Measurements from ENCODE around the gene NOL9. TPM values are rescaled to one million over a fixed set of nuclear protein-coding genes. Genes with fewer than 3 reads are reported as not detected.
A peak's percentile ranks its signal among the peaks of the same experiment; 100 is the strongest.

NOL9 gene
- total RNA-seq, 1 donor from 2014 or later: 14.2 TPM

DNA sequence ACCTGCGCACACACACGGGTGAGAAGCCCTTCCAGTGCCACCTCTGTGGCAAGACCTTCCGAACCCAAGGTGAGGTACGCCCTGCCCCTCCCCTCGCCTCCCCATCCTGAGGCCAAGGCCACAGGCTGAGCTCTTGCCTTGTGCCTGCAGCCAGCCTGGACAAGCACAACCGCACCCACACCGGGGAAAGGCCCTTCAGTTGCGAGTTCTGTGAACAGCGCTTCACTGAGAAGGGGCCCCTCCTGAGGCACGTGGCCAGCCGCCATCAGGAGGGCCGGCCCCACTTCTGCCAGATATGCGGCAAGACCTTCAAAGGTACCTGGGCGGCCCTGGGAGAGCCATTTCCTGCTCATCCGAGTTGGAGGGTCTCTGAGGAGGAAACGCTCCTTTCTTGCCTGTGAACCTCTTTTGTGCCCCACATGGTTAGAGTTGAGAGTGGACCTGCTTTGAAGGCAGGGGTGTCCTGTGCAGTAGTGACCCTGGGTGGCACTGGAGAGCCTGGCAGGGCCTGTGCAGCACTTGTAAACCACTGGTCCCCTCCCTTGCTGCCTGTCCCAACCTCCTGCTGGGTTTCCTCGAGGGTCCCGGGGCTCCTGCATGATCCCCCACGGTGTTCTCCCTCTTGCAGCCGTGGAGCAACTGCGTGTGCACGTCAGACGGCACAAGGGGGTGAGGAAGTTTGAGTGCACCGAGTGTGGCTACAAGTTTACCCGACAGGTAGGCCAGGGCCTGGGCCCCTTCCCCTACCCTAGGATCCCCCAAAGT lies 34.0 kb upstream of the NOL9 start:
- no peak for FAIRE-seq
- TF ChIP-seq, protein P1, sequence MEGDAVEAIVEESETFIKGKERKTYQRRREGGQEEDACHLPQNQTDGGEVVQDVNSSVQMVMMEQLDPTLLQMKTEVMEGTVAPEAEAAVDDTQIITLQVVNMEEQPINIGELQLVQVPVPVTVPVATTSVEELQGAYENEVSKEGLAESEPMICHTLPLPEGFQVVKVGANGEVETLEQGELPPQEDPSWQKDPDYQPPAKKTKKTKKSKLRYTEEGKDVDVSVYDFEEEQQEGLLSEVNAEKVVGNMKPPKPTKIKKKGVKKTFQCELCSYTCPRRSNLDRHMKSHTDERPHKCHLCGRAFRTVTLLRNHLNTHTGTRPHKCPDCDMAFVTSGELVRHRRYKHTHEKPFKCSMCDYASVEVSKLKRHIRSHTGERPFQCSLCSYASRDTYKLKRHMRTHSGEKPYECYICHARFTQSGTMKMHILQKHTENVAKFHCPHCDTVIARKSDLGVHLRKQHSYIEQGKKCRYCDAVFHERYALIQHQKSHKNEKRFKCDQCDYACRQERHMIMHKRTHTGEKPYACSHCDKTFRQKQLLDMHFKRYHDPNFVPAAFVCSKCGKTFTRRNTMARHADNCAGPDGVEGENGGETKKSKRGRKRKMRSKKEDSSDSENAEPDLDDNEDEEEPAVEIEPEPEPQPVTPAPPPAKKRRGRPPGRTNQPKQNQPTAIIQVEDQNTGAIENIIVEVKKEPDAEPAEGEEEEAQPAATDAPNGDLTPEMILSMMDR (IDR thresholded peaks at IDR 0.05; ENCODE audit: insufficient read depth, low read length, severe bottlenecking): no peak
- DNase-seq (ENCODE audit: low read depth): peak; percentile 51
- Histone ChIP-seq H3K27me3 (ENCODE audit: control insufficient read depth, insufficient read depth, low read length) (no peaks in the 10 kb centered on the region), H3K36me3 (ENCODE audit: control insufficient read depth, insufficient read depth, low read length) (peaks cover 25% of the 10 kb centered on the region), H3K4me3 (ENCODE audit: low read depth, low read length) (no peak overlapping the region)

DNA sequence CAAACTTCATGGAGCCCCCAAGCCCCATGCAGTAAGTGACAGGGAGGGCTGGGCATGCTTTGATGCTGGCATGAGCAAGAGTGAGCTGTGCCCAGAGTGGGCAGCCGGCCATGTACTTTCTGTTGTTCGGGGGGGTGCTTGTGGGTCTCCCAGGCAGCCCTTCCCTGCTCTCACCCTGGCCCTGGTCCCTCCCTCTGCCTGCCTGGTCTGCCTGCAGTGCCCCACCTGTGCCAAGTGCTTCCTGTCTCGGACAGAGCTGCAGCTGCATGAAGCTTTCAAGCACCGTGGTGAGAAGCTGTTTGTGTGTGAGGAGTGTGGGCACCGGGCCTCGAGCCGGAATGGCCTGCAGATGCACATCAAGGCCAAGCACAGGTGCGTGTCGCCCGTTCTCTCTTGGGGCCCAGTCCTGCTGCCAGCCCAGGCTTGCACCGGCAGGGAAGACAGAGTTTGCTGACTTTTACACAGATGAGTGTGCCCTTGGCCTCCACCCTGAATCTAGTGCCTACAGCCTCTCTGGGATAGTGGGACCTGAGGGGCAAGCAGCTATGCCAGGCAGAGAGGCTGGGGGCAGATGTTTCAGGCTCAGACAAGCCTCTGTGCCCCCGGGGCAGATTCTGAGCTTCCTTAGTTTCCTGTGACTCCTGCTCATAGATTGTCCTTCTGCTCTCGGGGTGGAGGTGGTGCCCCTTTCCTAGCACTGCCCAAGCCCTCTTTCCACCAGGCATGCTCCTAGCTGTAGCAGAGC lies 33.1 kb upstream of the NOL9 start:
- H3K27me3 ChIP-seq (ENCODE audit: control insufficient read depth, insufficient read depth, low read length): no peaks in the 10 kb centered on the region
- TF ChIP-seq, protein P1 (IDR thresholded peaks at IDR 0.05; ENCODE audit: insufficient read depth, low read length, severe bottlenecking): no peak
- FAIRE-seq (no peak), DNase-seq (ENCODE audit: low read depth) (peak; percentile 51)
- no peak overlapping the region for H3K4me3 ChIP-seq (ENCODE audit: low read depth, low read length)
- peaks cover 19% of the 10 kb centered on the region for H3K36me3 ChIP-seq (ENCODE audit: control insufficient read depth, insufficient read depth, low read length)

DNA sequence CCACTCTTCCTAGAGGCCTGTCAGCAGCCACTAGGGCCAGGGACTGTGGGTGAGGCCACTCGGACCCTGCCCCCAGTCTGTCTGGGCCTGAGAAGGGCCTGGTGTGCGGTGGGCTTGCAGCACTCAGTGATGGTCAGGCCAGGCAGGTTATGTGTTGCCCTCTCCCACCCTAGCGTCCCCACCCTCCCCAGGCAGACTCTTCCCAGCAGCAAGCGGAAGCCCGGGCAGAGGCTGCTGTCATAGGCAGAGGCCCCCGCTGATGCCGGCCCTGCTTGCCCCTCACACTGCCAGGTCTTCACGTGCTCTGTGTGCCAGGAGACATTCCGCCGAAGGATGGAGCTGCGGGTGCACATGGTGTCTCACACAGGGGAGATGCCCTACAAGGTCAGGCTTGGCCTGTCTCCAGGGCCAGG lies 32.1 kb upstream of the NOL9 start:
- H3K36me3 ChIP-seq (ENCODE audit: control insufficient read depth, insufficient read depth, low read length): peaks cover 17% of the 10 kb centered on the region
- FAIRE-seq: no peak
- no peaks in the 10 kb centered on the region for H3K27me3 ChIP-seq (ENCODE audit: control insufficient read depth, insufficient read depth, low read length)
- no peak overlapping the region for H3K4me3 ChIP-seq (ENCODE audit: low read depth, low read length)
- DNase-seq (ENCODE audit: low read depth): no peak
- TF ChIP-seq, protein P1 (IDR thresholded peaks at IDR 0.05; ENCODE audit: insufficient read depth, low read length, severe bottlenecking): no peak

DNA sequence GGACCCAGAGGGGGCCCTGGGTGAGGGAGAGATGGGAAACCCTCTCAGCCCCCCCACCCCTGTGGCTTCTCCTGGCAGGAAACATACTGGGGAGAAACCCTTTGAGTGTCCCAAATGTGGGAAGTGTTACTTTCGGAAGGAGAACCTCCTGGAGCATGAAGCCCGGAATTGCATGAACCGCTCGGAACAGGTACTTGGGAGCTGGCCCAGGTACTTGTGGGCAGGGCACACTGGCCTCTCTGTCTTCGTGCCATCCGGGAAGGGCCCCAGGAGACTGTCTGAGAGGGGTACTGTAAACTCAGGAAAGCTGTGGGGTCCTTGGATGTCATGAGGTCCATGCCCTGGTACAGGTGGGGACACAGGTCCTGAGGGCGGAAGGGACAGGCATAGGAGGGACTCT lies 31.5 kb upstream of the NOL9 start:
- no peak for DNase-seq (ENCODE audit: low read depth)
- TF ChIP-seq, protein P1 (IDR thresholded peaks at IDR 0.05; ENCODE audit: insufficient read depth, low read length, severe bottlenecking): no peak
- H3K36me3 ChIP-seq (ENCODE audit: control insufficient read depth, insufficient read depth, low read length): peaks cover 13% of the 10 kb centered on the region
- no peaks in the 10 kb centered on the region for H3K27me3 ChIP-seq (ENCODE audit: control insufficient read depth, insufficient read depth, low read length)
- FAIRE-seq: no peak
- no peak overlapping the region for H3K4me3 ChIP-seq (ENCODE audit: low read depth, low read length)

DNA sequence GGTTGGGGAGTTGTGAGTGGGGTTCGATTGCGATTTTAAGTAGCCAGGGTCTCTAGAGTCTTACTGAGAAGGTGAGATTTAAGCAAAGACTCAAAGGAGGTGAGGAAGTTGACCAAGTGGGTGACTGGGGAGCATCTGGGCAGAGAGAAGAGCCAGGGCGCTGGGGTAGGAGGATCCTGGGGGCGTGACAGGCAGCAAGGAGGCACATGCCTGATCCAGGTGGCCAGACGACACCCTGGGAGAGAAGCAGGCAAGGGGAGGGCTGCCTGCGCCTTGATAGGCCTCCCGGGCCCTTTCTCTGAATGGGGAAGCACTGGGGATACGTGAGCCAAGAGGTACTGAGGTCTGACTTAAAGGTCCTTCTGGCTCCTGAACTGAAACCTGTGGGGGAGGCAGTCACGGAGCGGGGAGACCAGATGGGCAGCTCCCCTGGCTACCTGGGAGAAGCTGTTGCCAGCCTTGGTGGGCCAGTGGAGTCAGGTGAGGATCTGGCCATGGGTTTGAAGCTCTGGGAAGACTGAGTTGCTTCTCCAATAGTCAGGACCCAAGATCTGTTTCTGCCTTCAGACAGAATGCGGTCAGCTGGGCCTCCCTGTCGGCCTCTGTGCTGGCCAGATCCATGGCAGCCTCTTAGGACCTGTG lies 30.9 kb upstream of the NOL9 start:
- peaks cover 13% of the 10 kb centered on the region for H3K36me3 ChIP-seq (ENCODE audit: control insufficient read depth, insufficient read depth, low read length)
- H3K27me3 ChIP-seq (ENCODE audit: control insufficient read depth, insufficient read depth, low read length): no peaks in the 10 kb centered on the region
- FAIRE-seq (no peak), DNase-seq (ENCODE audit: low read depth) (no peak)
- TF ChIP-seq, protein P1 (IDR thresholded peaks at IDR 0.05; ENCODE audit: insufficient read depth, low read length, severe bottlenecking): no peak
- H3K4me3 ChIP-seq (ENCODE audit: low read depth, low read length): no peak overlapping the region

Measured in bronchial epithelial cell (primary cell).